ENCODE results near the gene SBNO2. TPM values are rescaled to one million over a fixed set of nuclear protein-coding genes. Genes with fewer than 3 reads are reported as not detected.

SBNO2 gene
- total RNA-seq, 1 experiment from 2014 or later: 46.3 TPM

DNA sequence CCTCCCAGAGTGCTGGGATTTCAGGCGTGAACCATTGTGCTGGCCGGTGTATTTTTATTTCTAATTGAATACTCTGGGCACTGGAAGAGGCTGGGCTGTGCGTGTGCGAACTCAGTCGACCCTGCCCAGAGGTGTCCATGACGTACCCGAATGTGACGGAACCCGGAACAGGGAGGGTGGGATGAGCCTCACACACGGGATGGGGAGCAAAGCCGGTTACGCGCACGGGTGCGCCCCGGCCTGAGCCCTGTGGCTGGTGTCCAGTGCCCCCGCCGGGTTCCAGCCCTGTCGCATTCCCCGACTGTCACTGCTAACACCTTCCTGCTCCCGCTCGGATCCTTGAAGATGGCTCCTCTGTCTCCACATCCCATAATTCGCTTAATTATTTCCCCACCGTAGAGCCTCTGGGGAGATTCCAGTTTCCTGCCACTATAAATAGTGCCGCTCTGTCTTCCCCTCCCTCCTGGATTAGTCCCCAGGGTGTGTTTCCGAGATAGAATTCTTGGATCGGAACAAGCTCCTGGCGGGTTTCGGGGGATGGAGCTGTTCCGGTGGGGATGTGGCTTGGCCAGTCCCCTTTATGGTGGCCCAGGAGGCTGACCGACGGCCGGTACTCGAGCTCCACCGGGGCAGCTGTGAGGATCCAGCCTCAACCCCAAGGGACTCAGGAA lies 22.0 kb downstream of the SBNO2 start:
- WGBS (ENCODE audit: extremely low coverage, insufficient read length, low lambda C conversion rate): no CpG with 5 or more reads among the region's 35 CpGs
- Histone ChIP-seq H2BK120ac (ENCODE audit: low read depth, low read length, poor library complexity, severe bottlenecking) (no peak overlapping the region), H3K23me2 (ENCODE audit: insufficient read length, low read depth, low read length, poor library complexity, severe bottlenecking) (no peaks in the 10 kb centered on the region), H3K23ac (ENCODE audit: insufficient read length, low read depth, low read length) (no peak overlapping the region), H3K4me2 (ENCODE audit: insufficient read depth, insufficient read length, low read length) (no peak overlapping the region), H3K18ac (ENCODE audit: insufficient read length, low read depth, low read length) (no peak overlapping the region), H2AFZ (ENCODE audit: low read length) (no peak overlapping the region), H4K91ac (ENCODE audit: insufficient read length, low read depth, low read length) (no peak overlapping the region), H4K5ac (ENCODE audit: insufficient read length, low read depth, low read length) (no peak overlapping the region), H2AK5ac (ENCODE audit: insufficient read length, low read length) (no peak overlapping the region), H3K9me3 (ENCODE audit: control insufficient read depth, low read depth, low read length) (no peaks in the 10 kb centered on the region), H3K4ac (ENCODE audit: low read depth, low read length) (no peak overlapping the region), H2BK12ac (ENCODE audit: insufficient read length, low read depth, low read length) (no peak overlapping the region), H3K79me2 (ENCODE audit: insufficient read depth, low read length) (no peaks in the 10 kb centered on the region), H4K20me1 (ENCODE audit: control insufficient read depth, insufficient read depth, insufficient read length) (no peaks in the 10 kb centered on the region), H3K9ac (ENCODE audit: extremely low read depth, insufficient read length, low read length) (no peak overlapping the region), H3K79me1 (ENCODE audit: insufficient read depth, low read depth, low read length, poor library complexity, severe bottlenecking) (no peaks in the 10 kb centered on the region), H3K14ac (ENCODE audit: insufficient read depth, low read length) (no peak overlapping the region), H3K27ac (ENCODE audit: insufficient read length, low read depth, low read length) (no peak overlapping the region), H4K8ac (replicated peaks; ENCODE audit: insufficient read length, low read depth, low read length) (no peak overlapping the region), H3K27me3 (ENCODE audit: insufficient read depth, low read length) (no peaks in the 10 kb centered on the region), H2BK15ac (ENCODE audit: low read depth, low read length) (no peak overlapping the region), H3K56ac (ENCODE audit: insufficient read length, low read depth, low read length) (no peak overlapping the region), H2BK5ac (ENCODE audit: insufficient read length, low read length) (no peak overlapping the region), H3K4me1 (ENCODE audit: insufficient read depth, low read length) (no peaks in the 10 kb centered on the region), H3T11ph (ENCODE audit: low read length) (no peak overlapping the region), H2BK20ac (ENCODE audit: low read depth, low read length, poor library complexity, severe bottlenecking) (no peak overlapping the region)
- no peak for DNase-seq
- Mint-ChIP-seq H3K4me1 (peaks cover 0 to 7% of the 10 kb centered on the region in 2 experiments; a peak in 2 of 4 replicates), H3K9me3 (no peaks in the 10 kb centered on the region), H3K27ac (no peak overlapping the region), H3K27me3 (ENCODE audit: low read depth) (no peaks in the 10 kb centered on the region; the same call in 1 of the 2 replicates), H3K4me3 (no peak overlapping the region), H3K36me3 (ENCODE audit: insufficient read depth in 1 of 3, low read depth in 3 of 3) (peaks cover 2 to 21% (median 12%) of the 10 kb centered on the region in 3 experiments; a peak in 5 of 7 replicates)
- TF ChIP-seq, protein P1, sequence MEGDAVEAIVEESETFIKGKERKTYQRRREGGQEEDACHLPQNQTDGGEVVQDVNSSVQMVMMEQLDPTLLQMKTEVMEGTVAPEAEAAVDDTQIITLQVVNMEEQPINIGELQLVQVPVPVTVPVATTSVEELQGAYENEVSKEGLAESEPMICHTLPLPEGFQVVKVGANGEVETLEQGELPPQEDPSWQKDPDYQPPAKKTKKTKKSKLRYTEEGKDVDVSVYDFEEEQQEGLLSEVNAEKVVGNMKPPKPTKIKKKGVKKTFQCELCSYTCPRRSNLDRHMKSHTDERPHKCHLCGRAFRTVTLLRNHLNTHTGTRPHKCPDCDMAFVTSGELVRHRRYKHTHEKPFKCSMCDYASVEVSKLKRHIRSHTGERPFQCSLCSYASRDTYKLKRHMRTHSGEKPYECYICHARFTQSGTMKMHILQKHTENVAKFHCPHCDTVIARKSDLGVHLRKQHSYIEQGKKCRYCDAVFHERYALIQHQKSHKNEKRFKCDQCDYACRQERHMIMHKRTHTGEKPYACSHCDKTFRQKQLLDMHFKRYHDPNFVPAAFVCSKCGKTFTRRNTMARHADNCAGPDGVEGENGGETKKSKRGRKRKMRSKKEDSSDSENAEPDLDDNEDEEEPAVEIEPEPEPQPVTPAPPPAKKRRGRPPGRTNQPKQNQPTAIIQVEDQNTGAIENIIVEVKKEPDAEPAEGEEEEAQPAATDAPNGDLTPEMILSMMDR (conservative IDR thresholded peaks at IDR 0.05): no peak
